Fibroblast of skin of abdomen (primary cell): ENCODE measurements around the gene SGCD.

Experiments
- DNase-seq: peaks from one replicate; pipeline ENCODE4 v3.0.0-alpha.2; 2013

SGCD gene

GRCh38 chr5:156798201-156798600 lies 471.2 kb downstream of the SGCD start:
- DNase-seq: no peak

GRCh38 chr5:156799171-156799570 lies 472.2 kb downstream of the SGCD start:
- DNase-seq: no peak

GRCh38 chr5:156800929-156801328 lies 474.0 kb downstream of the SGCD start:
- peak; percentile 9 for DNase-seq

- DNase-seq: no peak
Observed at GRCh38 chr5:156802501-156802900, 475.5 kb downstream of the SGCD start.

- no peak for DNase-seq
Observed at GRCh38 chr5:156803404-156803803, 476.4 kb downstream of the SGCD start.

GRCh38 chr5:156812959-156813358 lies 486.0 kb downstream of the SGCD start:
- no peak for DNase-seq

- peak; percentile 49 for DNase-seq
Observed at GRCh38 chr5:156815988-156816599, 489.1 kb downstream of the SGCD start.
